ENCODE measurements around the gene AGPAT4.
"Not testable (repeated sequence)": the region's sequence is repeated elsewhere in the genome, so short reads cannot be mapped to it uniquely, and the experiment has no call there.

AGPAT4 gene, protein sequence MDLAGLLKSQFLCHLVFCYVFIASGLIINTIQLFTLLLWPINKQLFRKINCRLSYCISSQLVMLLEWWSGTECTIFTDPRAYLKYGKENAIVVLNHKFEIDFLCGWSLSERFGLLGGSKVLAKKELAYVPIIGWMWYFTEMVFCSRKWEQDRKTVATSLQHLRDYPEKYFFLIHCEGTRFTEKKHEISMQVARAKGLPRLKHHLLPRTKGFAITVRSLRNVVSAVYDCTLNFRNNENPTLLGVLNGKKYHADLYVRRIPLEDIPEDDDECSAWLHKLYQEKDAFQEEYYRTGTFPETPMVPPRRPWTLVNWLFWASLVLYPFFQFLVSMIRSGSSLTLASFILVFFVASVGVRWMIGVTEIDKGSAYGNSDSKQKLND

DNA sequence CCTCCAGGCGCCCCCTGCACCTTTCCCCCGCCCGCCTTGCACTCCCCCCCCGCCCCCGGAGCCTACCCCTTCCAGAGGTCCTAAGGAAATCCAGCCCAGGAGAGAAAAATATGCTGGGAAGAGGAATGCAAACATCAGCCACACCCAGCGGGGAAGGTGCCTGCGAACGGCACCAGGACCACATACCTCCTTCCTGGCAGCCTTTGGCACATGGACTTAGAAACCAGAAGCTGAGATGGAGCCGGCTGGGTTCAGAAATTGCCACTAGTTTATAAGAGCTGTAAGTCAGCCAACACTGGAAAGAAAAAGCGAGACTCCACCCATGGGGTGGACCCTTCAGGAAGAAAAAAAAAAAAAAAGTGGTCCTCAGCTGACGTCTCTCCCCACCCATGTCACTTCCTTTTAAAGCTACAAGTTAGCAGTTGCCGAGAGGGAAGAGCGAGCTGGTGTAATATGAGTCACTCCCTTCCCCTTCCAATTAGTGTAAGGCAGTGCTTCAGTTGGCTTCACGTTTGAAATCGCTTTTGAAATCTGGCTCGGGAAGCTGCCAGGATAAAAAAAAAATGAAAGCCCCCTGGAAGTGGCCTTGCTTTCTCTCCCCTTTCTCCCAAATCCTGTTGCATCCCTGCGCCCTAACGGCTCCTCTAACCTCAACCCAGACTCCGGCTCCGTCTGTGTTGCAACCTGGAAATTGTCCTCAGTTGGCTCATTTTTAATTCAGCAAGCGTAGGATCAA, at the start of gene AGPAT4:
Gene AGPAT4 (minus strand): TSS at position 310 of the 736 bp plus-strand sequence. CDS start 41,848 bp downstream, outside the sequence.
- peak; percentile 96 for DNase-seq (ENCODE audit: low read depth in 2 of 2)

DNA sequence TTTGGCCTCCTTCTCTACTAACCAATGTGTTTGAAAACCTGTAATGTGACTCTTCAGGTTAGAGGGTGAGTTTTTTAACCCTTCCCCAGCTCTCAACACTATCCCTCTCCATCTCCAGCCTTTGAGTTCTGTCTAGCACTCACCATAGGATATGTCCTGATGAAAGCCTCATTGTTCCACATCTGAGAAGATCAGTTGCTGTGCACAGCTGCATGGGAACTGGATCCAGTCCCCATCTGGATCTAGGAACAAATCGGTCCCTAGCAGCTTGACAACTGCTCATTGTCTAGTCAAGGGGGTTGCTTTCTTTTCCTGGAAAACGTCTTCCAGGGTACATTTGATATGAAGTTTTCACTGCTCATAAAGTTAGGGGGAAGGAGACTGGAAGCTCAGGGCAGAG, 45.4 kb upstream of the AGPAT4 start:
- DNase-seq (ENCODE audit: low read depth in 2 of 2), result no peak

DNA sequence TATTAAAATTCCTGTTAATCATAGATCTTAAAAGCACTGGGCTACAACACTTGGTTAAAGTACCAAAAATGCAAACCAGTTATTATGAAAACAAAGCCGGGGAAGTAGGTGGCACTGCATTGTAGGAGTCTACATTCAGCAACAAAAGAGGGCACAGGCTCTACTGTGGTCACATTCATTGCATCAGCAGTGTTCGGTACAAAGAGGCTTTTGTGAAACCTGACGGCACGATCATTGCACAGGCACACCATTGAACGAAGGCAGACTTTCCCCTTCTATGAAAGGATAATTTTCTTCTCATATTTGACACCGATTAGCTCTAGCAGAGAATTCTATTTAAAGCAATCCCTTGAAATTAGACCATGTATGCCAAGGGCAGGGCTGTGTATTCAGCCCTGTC, 44.6 kb upstream of the AGPAT4 start:
- DNase-seq (ENCODE audit: low read depth in 2 of 2), result no peak

DNA sequence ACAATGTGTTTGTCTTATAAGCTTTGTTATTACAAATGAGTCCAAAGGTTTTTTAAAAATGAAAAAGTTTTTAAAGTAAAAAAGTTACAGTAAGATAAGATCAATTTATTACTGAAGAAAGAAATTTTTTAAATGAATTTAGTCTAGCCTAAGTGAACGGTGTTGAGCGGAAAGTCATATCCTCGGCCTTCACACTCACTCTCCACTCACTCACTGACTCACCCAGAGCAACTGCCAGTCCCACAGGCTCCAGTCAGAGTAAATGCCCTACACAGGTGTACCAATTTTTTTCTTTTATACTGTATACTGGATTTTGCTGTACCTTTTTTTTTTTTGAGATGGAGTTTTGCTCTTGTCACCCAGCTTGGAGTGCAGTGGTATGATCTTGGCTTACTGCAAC, 42.7 kb upstream of the AGPAT4 start:
- no peak for DNase-seq (ENCODE audit: low read depth in 2 of 2)

DNA sequence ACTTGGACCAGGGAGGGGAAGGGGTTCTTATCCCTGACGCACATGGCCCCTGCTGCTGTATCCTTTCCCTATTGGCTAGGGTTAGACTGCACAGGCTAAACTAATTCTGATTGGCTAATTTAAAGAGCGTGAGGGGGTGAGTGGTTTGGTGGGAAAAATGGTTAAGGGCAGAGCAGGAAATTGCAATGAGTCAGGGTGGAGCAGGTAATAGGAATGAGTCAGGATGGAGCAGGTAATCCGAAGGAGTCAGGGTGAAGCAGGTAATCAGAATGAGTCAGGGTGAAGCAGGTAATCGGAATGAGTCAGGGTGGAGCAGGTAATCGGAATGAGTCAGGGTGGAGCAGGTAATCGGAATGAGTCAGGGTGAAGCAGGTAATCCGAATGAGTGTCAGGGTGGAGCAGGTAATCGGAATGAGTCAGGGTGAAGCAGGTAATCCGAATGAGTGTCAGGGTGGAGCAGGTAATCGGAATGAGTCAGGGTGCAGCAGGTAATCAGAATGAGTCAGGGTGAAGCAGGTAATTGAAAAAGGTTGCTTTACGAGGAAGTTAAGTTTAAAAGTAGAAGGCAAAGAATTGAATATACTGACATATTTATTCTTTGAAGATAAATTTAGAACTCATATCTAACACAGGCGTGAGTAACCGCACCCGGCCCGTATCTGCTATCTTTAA, 41.5 kb upstream of the AGPAT4 start:
- not testable (repeated sequence) for DNase-seq (ENCODE audit: low read depth in 2 of 2)

DNA sequence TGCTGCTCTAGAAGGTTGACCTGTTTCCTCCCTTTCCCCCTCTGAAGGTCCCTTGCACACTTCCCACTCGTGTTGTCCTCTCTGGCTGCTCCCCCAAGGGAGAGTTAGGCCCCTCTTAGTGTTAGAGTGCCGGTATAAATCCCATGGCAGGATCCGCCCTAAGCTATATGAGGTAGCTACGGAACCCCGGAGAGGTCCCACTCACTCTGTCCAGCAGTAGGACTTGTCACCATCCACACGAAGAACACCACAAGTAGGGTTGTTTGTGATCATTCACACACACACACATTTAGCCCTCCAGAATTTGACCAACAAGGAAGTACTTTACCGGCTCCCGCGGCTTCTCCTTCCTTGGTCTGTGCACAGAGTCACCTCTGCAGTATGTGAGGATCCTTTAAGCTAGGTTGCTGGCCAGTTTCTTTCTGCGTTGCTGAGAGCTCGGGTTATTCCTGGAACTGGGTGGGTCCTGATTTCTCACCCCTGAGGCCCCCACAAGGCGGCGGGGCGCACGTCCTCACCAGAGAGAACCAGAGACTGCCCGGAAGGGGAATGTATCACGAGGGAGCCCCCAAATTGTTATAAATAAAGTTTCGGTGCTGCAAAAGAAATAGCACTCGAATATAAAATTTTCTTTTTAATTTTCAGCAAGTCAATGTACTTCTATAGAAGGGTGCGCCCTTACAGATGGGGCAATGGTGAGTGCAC, 40.8 kb upstream of the AGPAT4 start:
- not testable (repeated sequence) for DNase-seq (ENCODE audit: low read depth in 2 of 2)

DNA sequence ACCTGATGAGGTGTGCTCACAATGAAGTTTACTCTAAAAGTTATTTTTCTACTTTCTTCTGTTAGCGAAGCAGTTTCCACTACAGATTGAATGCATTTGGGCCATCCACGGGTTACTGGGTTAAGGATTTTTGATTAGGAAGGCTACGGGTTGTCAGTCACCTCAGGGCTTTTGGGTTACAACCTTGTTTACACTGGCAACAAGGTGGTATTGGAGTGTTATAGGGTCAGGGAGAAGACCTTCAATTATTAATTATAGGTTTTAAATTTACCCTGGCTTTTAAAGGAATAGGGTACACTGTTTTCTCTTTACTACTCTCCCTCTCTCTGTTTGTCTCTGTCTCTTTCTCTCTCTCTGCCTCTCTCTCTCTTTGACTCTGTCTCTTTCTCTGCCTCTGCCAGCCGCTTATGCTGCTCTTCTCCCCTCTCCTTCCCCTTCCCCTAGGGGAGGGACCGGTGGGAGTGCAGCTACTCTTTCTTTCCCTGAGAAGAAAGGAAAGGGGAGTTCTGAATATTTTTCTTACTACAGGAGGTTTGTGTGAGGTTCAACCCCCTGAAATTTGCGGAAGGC, 40.2 kb upstream of the AGPAT4 start:
- no peak for DNase-seq (ENCODE audit: low read depth in 2 of 2)

DNA sequence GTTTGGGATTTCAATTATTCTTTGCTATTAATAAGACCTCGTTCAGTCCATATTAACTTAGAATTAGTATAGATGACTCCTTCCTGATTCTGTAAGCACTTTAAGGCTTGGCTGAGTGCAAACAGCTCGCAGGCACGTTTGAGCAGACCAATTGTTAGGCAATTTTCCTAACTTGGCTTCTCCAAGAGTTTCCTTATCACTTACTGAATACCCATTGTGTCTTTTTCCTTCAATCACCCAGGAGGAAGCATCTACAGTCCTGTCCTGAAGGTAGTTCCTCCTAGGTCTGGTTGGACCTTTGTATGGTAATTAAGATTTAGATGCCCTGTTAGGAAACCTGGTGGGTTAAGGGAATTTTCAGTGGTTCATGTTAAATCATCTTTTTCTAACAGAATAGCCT, 39.6 kb upstream of the AGPAT4 start:
- not testable (repeated sequence) for DNase-seq (ENCODE audit: low read depth in 2 of 2)

DNA sequence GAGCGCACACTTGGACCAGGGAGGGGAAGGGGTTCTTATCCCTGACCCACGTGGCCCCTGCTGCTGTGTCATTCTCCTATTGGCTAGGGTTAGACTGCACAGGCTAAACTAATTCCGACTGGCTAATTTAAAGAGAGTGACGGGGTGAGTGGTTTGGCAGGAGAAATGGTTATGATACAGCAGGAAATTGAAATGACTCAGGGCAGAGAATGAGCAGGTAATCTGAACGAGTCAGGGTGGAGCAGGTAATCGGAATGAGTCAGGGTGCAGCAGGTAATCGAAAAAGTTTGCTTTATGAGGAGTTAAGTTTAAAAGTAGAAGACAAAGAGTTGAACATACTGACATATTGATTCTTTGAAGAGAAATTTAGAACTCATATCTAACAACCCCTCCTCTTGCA, 35.9 kb upstream of the AGPAT4 start:
- DNase-seq (ENCODE audit: low read depth in 2 of 2), result not testable (repeated sequence)

DNA sequence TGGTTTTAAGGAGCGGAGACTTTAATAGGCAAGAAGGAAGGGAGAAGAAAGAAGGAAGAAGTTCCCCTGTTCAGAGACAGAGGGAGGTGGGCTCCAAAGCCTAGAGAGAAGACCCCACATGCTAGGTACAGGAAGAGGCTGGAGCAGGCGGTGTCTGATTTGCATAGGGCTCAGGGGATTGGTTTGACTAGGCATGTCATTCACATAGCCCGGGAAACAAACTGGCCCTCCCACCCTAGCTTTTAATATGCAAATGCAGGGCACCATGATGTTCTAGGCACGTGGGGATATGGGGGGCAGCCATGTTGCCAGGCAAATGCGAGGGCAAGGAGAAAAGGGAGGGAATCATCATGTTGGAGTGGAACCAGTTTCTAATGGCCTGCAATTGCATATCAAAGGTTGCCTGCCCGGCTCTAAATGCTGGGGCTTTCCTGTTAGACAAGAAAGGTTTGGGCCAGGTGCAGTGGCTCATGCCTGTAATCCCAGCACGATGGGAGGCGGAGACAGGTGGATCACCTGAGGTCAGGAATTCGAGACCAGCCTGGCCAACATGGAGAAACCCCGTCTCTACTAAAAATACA, 34.3 kb upstream of the AGPAT4 start:
- no peak for DNase-seq (ENCODE audit: low read depth in 2 of 2)

DNA sequence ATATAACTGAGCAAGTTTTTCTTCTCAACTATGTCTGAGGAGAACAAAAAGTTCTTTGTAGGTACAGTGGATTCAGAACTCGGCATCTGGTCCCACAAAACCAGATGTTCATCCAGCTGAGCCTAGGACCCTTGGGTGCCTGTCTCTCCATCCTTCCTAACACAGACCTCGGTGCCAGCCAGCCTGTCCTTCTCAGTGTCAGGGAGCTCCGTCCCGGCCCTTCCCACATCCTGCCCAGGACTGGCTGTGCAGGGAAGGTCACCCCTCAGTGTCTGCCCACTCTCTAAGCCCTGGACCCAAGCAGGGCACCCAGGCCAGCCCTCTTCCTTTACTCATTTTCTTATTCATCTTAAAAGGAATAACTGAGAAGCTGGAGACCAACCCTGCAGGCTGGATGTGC, 32.0 kb upstream of the AGPAT4 start:
- no peak for DNase-seq (ENCODE audit: low read depth in 2 of 2)

DNA sequence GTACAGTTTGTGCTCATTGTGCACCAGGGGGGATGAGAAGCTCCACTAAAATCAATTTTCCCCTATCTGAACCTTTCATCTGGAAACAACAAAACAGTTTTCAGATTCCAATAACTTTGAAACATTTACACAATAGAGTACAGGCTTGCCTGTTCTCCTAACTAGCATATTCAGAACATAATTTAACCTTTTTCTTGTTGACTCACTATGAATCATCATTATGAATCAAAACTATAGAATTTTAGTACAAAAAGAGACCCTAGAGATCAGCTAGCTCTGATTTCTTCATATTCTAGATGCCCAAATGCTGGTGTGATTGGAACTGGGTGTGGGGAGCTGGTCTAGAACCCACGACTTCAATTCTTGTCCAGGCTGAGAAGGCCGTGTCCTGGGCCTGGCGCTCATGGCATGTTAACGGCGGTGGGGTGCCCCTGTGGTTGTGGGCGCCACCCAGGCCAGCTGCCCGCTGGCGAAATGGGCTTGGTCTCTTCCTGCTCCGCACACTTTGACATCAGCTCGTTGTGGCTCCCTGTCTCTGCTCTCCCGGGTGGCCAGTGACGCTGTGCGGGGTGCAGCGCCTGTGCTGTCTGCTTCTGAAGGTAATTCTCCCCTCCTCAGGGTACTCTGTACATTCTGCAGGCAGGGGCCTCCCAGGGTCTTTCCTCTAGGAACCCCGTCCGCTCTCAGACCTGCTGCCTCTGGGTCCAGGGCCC, 29.9 kb upstream of the AGPAT4 start:
- peak; percentile 7 to 12 for DNase-seq (ENCODE audit: low read depth in 2 of 2)

DNA sequence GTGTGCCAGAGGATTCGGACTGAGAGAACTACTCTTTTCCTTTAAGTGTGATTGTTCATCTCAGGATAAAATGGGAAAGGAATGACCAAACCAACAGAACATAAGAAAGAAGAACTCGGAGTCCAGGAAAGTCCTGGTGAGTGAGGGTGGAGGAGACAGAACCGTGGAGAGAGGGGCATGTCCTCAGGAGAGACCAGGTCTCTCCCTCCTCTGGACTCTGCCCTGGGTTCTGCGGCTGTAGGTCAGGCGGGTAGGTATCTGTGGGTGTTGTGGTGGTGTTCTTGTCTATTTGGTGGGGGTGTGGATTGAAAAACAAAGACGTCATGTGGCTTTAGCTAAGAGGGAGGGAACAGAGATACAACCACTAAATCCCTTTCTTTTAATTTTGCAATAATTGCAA, 29.1 kb upstream of the AGPAT4 start:
- no peak for DNase-seq (ENCODE audit: low read depth in 2 of 2)

DNA sequence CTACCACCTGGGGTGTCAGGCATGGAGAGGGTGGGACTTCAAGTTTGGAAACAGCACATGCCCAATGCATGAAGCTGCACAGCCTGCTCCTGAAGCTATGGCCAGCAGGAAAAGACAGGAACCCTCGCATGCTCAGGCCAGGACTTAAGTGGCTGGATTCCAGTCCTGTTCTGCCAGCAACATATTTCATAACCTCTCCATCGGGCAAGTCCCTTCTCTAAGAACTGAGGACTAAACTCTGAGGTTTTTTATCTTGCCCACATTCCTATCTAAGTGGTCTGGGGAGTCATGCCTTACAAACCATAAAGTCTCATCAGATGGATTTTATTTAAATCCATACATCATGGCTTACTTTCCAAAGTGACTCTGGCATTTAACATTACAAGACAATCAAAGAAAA, 27.5 kb upstream of the AGPAT4 start:
- peak; percentile 30 to 38 for DNase-seq (ENCODE audit: low read depth in 2 of 2)

DNA sequence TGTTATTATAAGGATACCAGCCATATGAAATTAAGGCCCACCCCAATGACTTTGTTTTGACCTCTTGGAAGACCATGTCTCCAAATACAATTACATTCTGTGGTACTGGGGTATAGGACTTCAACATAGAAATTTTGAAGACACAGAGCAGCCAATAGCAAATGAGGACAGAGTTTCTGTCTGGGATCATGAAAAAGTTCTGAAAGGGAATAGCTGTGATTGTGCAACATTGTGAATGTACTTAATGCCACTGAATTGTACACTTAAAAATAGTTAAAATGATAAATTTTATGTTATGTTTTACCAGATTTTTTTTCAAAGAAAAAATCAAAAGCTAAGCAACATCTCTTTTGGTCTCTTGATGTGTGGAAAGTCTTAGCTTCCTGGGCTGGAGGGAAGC, 27.0 kb upstream of the AGPAT4 start:
- DNase-seq (ENCODE audit: low read depth in 2 of 2), result no peak

DNA sequence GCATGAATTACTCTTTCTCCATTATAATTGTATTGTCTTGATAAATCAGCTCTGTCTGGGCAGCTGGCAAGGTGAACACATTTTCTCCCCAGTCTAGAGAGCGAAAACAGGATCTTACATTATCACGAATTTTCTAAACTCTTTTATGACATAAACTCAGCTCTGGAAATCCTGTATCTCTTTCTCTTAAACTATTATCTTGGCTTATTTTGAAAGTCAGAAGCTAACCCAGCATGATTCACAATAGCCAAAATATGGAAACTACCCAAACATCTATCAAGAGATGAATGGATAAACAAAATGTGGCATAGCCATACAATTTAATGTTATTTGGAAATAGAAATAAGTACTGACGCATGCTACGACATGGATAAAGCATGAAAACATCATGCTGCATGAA, 25.9 kb upstream of the AGPAT4 start:
- no peak for DNase-seq (ENCODE audit: low read depth in 2 of 2)

DNA sequence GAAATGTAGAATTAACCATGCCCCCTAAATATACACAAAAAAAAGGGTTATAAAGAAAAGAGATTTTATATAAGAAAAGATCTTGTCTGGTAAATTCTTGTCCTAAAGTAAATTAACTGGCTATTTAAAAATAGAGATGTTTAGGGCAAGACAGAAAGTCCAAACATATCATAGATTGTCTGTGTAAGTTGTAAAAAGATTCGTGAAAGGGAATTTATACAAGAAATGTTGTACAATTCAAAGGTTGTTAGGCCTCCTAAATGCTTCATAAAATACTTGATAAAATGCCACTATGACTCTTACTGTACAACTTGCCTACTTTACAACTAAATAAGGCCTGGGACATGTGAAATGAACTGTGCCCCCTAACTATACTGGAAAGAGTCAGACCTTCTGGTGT, 21.9 kb upstream of the AGPAT4 start:
- no peak for DNase-seq (ENCODE audit: low read depth in 2 of 2)

DNA sequence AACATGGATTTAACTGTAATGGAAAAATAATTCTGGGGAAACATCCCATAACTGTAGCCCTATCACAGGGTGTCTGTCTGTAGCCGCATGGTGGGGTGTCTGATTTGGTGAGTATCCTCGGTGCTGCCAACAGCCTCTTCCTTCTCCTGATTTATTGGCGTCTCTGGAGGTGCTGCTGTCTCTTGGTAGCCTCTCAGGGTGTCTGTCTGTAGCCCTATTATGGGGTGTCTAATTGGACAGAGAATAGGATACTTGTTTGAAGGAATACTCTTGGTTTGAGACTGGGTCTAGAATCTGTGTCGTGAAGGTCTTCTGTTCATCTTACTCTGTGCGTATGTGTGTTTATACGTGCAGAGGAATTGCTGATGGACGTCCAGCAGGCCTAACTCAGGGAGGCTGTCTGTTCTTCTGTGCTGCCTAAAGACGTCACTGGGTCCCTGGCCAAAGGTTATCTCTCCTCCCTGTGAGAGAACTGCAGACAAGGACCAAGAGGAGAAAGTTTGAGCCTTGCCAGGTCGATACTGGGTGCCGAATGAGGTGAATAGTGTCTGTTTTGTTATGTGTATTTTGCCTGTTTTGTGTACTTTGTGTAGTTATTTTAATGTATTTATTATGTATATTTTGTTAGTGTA, 18.9 kb upstream of the AGPAT4 start:
- no peak for DNase-seq (ENCODE audit: low read depth in 2 of 2)

DNA sequence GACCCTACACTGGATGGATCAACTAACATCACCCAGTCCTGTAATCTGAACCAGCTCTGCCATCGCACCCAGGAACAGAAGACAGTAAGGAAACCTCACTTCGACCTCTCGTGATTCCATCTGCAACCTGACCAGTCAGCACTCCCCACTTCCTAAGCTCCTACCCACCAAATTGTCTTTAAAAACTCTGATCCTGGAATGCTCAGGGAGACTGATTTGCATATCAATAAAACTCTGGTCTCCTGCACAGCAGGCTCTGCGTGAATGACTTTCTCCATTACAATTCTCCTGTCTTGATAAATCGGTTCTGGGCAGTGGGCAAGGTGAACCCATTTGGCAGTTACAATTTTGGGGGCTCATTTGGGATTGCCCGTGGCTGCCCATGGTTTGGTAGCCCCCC, 18.3 kb upstream of the AGPAT4 start:
- no peak for DNase-seq (ENCODE audit: low read depth in 2 of 2)

DNA sequence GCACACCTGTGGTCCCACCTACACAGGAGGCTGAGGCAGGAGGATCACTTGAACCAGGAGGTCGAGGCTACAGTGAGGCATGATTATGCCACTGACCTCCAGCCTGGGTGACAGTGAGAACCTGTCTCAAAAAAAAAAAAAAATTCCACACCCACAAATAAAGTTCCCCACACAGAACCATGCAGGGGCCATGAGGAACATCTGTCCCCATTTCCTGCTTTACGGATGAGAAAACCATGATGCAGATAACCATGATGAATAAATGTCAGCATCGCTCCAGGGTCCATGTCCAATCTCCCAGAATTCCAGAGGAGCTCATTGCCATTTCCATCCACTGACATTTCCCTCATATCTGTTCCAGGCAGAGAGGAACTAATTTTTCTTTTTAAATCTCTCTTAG, 16.9 kb upstream of the AGPAT4 start:
- DNase-seq (ENCODE audit: low read depth in 2 of 2), result no peak
